ENCODE measurements around the gene PTK7.
A peak's percentile ranks its signal among the peaks of the same experiment; 100 is the strongest.

PTK7 gene

DNA sequence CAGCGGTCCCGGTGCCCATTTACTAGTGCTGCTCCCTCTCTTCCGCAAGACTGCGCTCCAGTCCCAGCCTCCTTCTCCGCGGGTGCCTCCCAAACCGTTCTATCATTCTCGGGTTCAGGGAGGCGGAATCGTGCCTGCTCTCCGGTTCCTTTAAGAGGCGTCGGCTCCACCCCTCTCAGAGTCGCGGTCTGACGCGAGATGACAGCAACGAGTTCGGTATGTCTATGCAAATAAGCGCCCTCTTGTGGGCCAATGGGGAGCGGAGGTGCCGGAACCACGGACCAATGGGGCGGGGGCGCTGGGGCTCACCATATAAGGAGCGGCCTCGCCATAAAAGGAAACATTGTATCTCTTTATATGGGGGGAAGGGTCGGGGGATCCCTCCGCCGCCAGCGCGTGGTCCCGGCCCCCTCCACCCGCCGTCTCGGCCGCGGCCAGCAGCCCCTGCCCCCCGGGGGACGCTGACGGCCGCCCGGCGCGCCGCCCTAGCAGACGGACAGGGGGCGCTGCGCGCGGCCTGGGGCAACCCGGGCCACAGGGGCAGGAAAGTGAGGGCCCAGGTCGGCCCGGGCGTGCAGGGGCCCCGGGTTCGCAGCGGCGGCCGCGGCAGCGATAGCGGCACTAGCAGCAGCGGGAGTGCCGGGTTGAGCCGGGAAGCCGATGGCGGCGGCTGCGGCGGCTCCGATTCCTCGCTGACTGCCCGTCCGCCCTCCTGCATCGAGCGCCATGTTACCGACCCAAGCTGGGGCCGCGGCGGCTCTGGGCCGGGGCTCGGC is 95.0 kb downstream of the PTK7 start, which contains the start of gene SRF:
Gene SRF (plus strand): TSS at position 339 of the 776 bp plus-strand sequence. CDS start 388 bp downstream, at position 727.
- H3K4me3 ChIP-seq (IDR thresholded peaks at IDR 0.05; ENCODE audit: insufficient read depth, low read depth, low read length): no peak within 1 kb of the TSS
- H3K36me3 ChIP-seq (ENCODE audit: insufficient read depth): no peaks in the 10 kb centered on the region
- TF ChIP-seq, protein P1, sequence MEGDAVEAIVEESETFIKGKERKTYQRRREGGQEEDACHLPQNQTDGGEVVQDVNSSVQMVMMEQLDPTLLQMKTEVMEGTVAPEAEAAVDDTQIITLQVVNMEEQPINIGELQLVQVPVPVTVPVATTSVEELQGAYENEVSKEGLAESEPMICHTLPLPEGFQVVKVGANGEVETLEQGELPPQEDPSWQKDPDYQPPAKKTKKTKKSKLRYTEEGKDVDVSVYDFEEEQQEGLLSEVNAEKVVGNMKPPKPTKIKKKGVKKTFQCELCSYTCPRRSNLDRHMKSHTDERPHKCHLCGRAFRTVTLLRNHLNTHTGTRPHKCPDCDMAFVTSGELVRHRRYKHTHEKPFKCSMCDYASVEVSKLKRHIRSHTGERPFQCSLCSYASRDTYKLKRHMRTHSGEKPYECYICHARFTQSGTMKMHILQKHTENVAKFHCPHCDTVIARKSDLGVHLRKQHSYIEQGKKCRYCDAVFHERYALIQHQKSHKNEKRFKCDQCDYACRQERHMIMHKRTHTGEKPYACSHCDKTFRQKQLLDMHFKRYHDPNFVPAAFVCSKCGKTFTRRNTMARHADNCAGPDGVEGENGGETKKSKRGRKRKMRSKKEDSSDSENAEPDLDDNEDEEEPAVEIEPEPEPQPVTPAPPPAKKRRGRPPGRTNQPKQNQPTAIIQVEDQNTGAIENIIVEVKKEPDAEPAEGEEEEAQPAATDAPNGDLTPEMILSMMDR (conservative IDR thresholded peaks at IDR 0.05; ENCODE audit: low read depth, low read length): peak; percentile 73
- H3K4me2 ChIP-seq: peak within 1 kb of the TSS; percentile 89
- H4K20me1 ChIP-seq (ENCODE audit: insufficient read depth): peaks cover 6% of the 10 kb centered on the region; the same call in 1 of the 2 replicates
- H3K27me3 ChIP-seq (ENCODE audit: insufficient read depth, low read depth): no peaks in the 10 kb centered on the region
- peaks cover 27% of the 10 kb centered on the region; the same call in 1 of the 2 replicates for H3K79me2 ChIP-seq (ENCODE audit: insufficient read depth, low read depth)
- peaks cover 34% of the 10 kb centered on the region for H3K4me1 ChIP-seq (ENCODE audit: low read depth, poor library complexity, severe bottlenecking)
- H2AFZ ChIP-seq (ENCODE audit: low read depth): peak within 1 kb of the TSS; percentile 94
- H3K9ac ChIP-seq: peak within 1 kb of the TSS; percentile 81
- peak within 1 kb of the TSS; percentile 52 for H3K27ac ChIP-seq

DNA sequence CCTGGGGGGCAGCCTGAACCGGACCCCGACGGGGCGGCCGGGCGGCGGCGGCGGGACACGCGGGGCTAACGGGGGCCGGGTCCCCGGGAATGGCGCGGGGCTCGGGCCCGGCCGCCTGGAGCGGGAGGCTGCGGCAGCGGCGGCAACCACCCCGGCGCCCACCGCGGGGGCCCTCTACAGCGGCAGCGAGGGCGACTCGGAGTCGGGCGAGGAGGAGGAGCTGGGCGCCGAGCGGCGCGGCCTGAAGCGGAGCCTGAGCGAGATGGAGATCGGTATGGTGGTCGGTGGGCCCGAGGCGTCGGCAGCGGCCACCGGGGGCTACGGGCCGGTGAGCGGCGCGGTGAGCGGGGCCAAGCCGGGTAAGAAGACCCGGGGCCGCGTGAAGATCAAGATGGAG is 95.6 kb downstream of the PTK7 start:
- no peak overlapping the region for H3K4me3 ChIP-seq (IDR thresholded peaks at IDR 0.05; ENCODE audit: insufficient read depth, low read depth, low read length)
- H2AFZ ChIP-seq (ENCODE audit: low read depth): peak overlapping the region; percentile 94; the same call in 1 of the 2 replicates
- H3K27ac ChIP-seq: peak overlapping the region; percentile 52

DNA sequence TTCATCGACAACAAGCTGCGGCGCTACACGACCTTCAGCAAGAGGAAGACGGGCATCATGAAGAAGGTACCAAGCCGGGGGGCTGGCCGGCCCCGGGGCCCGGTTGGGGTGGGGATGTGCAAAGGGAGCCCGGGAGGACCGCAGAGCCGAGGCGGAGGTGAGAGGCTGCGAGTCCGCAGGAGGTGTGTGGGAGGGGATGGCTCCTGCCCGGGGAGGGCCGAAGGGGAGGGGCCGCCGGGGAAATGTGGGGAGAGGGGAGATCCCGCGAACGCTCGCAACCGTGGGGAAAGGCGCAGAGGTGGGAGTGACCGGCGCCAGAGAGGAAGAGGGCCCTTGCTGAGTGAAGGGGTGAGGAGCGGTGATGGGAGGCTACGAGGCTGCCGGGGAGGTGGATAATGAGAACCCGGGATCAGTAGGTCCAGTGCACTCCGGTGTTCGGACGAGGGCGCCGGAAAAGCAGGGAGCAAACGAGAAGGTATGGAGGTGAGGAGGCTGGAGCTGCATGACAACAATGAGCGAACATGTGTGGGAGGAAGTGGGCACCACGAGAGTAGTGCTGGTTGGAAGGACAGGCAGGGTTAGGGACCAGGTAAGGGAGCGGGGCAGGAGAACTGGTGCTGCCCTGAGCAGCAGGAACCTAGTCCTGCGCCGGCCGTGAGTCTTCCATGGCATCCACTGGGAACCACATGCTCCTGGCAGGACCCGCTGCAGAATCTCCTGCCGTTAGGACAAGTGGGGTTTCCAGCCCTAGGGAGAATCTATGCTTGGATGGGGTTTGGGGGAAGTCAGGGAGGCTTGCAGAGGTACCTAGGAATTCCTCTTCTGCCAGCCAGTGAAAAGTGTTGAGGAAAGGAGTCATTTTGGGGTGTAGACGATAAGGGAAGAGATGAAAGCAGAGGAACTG is 96.2 kb downstream of the PTK7 start:
- Histone ChIP-seq H2AFZ (ENCODE audit: low read depth) (peak overlapping the region; percentile 94; the same call in 1 of the 2 replicates), H3K4me3 (IDR thresholded peaks at IDR 0.05; ENCODE audit: insufficient read depth, low read depth, low read length) (no peak overlapping the region), H3K4me1 (ENCODE audit: low read depth, poor library complexity, severe bottlenecking) (peaks cover 34% of the 10 kb centered on the region), H3K27ac (peak overlapping the region; percentile 52; the same call in 1 of the 2 replicates), H4K20me1 (ENCODE audit: insufficient read depth) (peaks cover 6% of the 10 kb centered on the region; the same call in 1 of the 2 replicates), H3K4me2 (peak overlapping the region; percentile 84), H3K27me3 (ENCODE audit: insufficient read depth, low read depth) (no peaks in the 10 kb centered on the region), H3K79me2 (ENCODE audit: insufficient read depth, low read depth) (peaks cover 27% of the 10 kb centered on the region; the same call in 1 of the 2 replicates), H3K9ac (peak overlapping the region; percentile 81), H3K36me3 (ENCODE audit: insufficient read depth) (no peaks in the 10 kb centered on the region)
- TF ChIP-seq, protein P1 (conservative IDR thresholded peaks at IDR 0.05; ENCODE audit: low read depth, low read length): no peak

More for the DNA sequence above, 95.6 kb downstream of the PTK7 start:
- Histone ChIP-seq H3K9ac (peak overlapping the region; percentile 81), H3K36me3 (ENCODE audit: insufficient read depth) (no peaks in the 10 kb centered on the region), H3K4me2 (peak overlapping the region; percentile 84), H3K27me3 (ENCODE audit: insufficient read depth, low read depth) (no peaks in the 10 kb centered on the region), H4K20me1 (ENCODE audit: insufficient read depth) (peaks cover 6% of the 10 kb centered on the region; the same call in 1 of the 2 replicates), H3K79me2 (ENCODE audit: insufficient read depth, low read depth) (peaks cover 27% of the 10 kb centered on the region; the same call in 1 of the 2 replicates), H3K4me1 (ENCODE audit: low read depth, poor library complexity, severe bottlenecking) (peaks cover 34% of the 10 kb centered on the region)
- TF ChIP-seq, protein P1 (conservative IDR thresholded peaks at IDR 0.05; ENCODE audit: low read depth, low read length): no peak

DNA sequence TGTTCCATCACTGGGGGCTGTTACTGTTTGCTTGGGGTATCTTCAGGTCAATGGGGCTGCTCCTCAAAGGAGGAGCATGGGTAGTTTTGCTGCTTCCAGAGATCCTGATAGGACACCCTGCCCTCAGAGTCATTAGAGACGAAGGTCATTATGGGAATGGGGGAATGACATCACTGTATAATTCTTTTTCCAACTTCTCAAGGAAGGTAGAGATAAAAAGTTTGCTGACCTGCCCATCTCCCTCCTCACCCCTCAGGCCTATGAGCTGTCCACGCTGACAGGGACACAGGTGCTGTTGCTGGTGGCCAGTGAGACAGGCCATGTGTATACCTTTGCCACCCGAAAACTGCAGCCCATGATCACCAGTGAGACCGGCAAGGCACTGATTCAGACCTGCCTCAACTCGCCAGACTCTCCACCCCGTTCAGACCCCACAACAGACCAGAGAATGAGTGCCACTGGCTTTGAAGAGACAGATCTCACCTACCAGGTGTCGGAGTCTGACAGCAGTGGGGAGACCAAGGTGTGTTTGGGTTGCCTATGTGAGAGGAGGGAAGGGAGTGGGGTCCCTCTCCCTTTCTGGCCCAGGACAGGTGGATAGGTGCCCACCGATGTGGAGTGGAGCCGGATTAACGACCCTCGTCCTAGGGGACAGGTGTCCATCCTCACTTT is 97.6 kb downstream of the PTK7 start:
- H3K36me3 ChIP-seq (ENCODE audit: insufficient read depth): no peaks in the 10 kb centered on the region
- H3K4me3 ChIP-seq (IDR thresholded peaks at IDR 0.05; ENCODE audit: insufficient read depth, low read depth, low read length): no peak overlapping the region
- H3K9ac ChIP-seq: no peak overlapping the region
- H3K27ac ChIP-seq: no peak overlapping the region; the same call in 1 of the 2 replicates
- no peak overlapping the region for H2AFZ ChIP-seq (ENCODE audit: low read depth)
- H3K27me3 ChIP-seq (ENCODE audit: insufficient read depth, low read depth): no peaks in the 10 kb centered on the region
- H3K4me2 ChIP-seq: peak overlapping the region; percentile 84
- peaks cover 27% of the 10 kb centered on the region; the same call in 1 of the 2 replicates for H3K79me2 ChIP-seq (ENCODE audit: insufficient read depth, low read depth)
- peaks cover 34% of the 10 kb centered on the region for H3K4me1 ChIP-seq (ENCODE audit: low read depth, poor library complexity, severe bottlenecking)
- TF ChIP-seq, protein P1 (conservative IDR thresholded peaks at IDR 0.05; ENCODE audit: low read depth, low read length): no peak
- peaks cover 6% of the 10 kb centered on the region; the same call in 1 of the 2 replicates for H4K20me1 ChIP-seq (ENCODE audit: insufficient read depth)
